Umbilical cord (tissue), 2 donors: ENCODE data around the gene GTF2A1L. TPM values are rescaled to one million over a fixed set of nuclear protein-coding genes. Genes with fewer than 3 reads are reported as not detected.
A peak's percentile ranks its signal among the peaks of the same experiment; 100 is the strongest.
"Not testable (repeated sequence)": the region's sequence is repeated elsewhere in the genome, so short reads cannot be mapped to it uniquely, and the experiment has no call there.

Source experiments
- DNase-seq: peaks from one replicate; pipeline ENCODE4 v3.0.0-alpha.2; 2015; ENCODE audit warnings: low spot score
- total RNA-seq: library from RNA; depleted of rRNA; stranded (reverse); fragments of >200 nt; gene quantifications from one replicate; pipeline ENCODE4 v1.2.3, GENCODE V29; 2014; ENCODE audit warnings: low replicate concordance; ENCODE audit not compliant: insufficient read depth

Gene GTF2A1L
- total RNA-seq, 1 donor from 2014 or later, result 99.9 TPM

DNA sequence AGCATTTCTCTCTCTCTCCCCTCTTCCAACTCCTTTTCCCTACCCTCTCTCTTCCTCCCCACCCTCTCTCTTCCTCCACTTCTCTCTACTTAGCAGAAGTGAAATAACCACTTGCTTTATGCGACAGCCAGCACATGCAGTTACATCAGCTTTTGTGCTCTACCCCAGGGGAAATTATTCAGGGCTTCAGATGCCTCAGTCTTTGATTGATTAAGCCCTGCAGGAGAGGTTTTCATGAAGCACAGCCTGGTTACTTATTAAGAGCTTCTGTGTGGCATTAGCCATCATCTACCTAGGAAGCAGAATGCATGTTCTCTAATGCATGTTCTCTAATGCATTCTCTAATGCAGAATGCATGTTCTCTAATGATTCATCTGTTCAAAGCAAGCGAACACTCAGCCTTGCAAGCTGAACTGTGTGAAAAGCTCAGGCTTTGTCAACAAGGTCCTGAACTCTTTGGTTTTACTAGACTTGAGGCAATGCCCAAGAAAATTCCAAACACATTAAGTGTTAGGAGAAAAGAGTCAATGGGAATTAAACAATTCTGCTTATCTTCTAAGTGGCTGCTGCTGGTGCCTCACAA is 81.8 kb downstream of the GTF2A1L start:
- peak; percentile 25 for DNase-seq

DNA sequence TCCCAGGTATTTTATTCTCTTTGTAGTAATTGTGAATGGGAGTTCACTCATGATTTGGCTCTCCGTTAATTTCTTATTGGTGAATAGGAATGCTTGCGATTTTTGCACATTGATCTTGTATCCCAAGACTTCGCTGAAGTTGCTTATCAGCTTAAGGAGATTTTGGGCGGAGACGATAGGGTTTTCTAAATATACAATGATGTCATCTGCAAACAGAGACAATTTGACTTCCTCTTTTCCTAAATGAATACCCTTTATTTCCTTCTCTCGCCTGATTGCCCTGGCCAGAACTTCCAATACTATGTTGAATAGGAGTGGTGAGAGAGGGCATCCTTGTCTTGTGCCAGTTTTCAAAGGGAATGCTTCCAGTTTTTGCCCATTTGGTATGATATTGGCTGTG is 86.0 kb downstream of the GTF2A1L start:
- DNase-seq, result not testable (repeated sequence)

DNA sequence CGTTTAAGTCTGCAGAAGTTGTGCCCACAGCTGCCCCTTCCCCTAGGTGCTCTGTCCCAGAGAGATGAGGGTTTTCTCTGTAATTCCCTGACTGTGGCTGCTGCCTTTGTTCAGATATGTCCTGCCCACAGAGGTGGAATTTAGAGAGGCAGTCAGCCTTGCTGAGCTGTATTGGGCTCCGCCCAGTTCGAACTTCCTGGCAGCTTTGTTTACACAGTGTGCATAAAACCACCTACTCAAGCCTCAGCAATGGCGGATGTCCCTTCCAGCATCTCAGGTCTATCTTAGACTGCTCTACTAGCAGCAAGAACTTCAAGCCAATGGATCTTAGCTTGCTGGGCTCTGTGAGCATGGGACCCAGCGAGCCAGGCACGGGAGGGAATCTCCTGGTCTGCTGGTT is 89.8 kb downstream of the GTF2A1L start:
- DNase-seq, result no peak

DNA sequence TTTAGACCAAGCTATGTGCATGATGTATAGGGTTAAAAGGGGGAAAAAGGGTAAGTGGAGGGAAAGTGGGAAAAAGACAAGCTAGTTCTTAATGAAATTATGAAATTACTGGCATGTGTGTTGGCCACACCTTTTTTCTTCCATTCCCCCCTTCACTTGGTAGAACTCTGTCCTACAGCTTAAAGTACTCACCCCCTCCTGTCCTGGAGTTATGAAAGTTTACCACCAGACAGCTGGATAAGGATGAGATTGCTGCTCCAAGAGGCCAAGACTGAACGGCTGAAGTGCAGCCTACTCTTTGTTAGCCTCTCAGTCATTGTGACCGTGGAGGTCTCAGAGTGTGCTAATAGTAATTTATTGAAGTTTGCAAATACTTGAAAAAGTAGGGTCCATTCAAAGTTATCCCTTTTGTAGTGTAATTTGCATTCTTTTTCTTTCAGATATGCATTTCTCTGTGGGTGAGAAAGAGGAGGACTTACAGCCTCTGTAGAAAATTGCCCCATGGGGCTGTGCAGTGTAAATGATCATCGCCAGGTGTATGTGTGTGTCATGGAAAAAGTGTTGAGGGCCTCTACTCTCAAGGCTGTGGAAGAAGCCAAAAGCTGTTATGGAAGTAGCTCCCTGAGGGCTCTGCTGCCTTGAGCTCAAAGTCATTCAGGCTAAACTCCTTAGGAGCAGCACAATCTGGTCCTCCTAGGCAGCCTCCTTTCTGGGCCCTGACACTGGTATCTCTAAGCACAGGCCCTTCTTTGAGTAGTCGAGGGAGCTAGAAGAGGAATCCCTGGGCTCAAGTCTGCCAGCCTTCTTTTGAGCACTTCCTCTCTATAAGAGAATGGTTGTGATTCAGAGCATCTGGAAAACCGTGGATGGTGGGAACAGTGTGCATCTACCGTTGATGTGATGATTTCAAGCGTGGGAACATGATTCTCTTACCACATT is 91.7 kb downstream of the GTF2A1L start:
- DNase-seq, result no peak

DNA sequence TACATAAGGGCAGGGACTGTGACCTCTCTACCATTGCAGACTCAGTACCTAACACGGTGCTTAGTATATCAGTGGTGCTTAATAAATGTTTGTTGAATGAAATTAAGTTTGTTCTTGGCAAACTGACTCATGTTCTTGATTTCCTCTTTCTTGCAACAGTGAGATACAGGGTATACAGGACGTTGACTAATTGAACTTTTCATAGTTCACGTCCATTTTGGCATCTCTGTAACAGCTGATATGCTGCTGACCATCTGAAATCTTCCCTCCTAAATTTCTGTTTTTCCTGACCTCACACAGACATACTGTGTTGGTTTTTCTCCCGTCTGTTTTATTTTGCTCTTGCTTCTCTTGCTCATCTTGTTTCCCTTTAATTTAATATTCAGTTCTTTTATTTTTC is 93.7 kb downstream of the GTF2A1L start:
- no peak for DNase-seq

DNA sequence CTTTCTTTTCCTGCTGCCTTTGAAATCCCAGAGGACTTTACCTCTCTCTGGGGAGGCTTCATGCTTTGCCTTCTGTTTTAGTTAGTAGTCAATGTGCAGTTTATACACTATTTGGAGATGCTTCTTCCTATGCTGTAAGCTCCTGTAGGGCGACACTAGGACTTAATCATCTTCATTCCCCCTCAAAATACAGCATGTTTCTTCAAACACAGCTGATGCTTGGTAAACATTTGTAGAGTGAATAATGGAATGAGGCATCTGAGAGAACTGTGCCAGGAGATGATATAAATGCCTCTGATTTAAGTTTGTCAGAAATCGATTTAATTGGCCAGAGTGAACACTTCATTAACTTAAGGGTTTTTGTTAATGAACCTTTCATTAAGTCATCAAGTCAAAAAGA is 94.5 kb downstream of the GTF2A1L start:
- DNase-seq, result no peak

DNA sequence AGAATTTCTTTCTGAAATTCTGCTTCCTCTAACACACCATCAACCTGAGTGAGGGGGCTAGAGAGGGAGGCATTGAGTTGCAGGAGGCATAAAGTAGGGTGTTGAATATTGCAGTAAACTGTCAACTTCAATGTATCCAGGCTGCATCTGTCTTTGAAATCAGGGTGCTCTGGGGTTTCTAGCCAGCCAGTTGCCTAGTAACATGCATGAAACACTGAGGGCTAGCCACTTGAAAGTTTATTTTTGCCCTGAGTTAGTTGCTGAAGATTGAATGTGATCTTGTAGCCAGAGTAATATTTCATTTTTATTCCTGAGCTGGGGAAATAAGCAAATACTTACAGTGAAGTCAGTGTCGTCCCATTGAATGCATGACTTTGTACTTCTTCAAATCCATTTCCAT is 96.0 kb downstream of the GTF2A1L start:
- no peak for DNase-seq

DNA sequence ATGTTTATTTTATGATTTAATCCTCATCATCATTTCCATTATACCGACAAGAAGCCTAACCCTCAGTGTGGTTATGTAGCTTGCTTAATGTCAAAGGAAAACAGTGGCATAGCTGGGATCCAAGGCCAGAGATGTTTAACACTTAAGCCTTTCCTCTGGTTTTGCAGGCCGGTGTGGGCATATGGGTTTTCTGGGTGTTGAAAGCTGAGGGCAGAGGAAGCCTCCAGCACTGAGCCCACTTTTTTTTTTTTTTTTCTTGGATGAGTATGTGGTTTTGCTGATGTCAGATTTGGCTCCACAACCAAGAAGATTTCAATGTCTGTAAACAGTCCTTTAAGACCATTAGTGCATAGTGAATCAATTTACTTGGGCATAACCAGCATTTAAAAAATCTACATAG is 96.6 kb downstream of the GTF2A1L start:
- peak; percentile 80 for DNase-seq

DNA sequence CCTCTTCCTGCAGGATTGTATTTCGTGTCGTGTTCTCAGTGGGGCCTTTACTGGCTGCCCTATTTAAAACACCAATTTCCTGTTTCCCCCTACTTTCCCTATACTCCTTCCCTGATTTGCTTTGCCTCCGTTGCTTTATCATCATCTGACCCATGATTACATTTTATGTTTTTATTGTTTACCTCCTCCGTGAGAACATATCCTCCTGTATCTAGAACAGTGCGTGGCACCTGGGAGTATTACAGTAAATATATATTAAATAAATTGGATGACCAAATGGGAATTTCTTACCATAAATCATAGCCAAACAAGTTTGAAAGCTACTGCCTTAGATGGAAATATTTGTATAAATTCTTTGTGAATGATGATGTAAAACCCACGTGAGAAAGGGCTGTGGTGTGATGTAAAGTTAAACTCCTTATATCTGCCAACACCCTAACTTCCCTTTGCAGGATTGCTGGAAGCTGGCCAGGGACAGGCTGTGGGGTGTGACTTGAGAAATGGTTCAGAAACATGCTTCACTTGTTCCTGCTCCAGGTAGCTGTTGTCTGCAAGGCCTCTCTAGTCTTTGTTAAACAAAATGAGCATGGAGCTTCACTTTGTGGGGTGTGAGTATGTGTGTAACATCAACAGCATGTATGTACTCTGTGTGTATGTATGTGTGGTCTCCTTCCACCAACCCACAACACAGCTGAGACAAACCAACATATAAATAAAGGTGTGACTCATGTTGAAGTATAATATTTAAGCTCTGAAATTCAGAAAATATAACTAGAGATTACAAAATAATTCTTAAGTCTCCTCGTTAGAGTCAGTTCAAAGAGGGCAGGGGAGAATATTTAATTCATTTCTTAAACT is 97.6 kb downstream of the GTF2A1L start:
- DNase-seq, result peak; percentile 43

DNA sequence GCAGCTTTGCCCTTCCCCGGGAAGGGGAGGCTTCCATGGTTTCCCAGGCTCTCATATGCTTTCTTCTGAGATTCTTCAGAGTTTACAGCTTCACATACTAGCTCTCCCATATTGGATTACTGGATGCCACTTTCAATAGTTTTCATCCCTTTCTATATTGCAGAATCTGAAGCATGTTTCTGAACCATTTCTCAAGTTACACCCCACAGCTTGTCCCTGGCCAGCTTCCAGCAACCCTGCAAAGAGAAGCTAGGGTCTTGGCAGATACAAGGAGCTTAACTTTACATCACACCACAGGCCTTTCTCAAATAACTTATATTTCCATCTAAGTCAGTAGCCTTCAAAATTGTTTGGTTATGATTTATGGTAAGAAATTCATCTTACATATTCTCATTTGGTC is 98.3 kb downstream of the GTF2A1L start:
- DNase-seq, result no peak

DNA sequence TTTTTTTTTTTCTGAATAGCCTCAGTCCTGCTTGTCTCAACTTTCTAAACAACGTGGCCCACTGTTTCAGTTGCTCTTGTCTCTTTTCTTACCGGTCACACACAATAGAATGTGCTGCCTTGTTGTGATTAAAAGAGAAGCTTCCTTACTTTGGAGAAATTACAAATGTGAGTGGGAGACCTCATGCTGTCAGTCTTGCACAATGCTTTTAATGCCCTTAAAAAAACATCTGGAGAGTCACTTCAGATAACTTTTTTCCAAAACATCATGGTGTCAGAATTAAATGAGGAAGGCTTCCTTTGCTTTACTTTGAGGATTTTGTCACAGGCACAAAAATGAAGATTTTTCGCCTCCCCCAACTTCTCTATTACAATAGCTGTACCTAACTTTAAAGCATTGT is 100.2 kb downstream of the GTF2A1L start:
- DNase-seq, result no peak

DNA sequence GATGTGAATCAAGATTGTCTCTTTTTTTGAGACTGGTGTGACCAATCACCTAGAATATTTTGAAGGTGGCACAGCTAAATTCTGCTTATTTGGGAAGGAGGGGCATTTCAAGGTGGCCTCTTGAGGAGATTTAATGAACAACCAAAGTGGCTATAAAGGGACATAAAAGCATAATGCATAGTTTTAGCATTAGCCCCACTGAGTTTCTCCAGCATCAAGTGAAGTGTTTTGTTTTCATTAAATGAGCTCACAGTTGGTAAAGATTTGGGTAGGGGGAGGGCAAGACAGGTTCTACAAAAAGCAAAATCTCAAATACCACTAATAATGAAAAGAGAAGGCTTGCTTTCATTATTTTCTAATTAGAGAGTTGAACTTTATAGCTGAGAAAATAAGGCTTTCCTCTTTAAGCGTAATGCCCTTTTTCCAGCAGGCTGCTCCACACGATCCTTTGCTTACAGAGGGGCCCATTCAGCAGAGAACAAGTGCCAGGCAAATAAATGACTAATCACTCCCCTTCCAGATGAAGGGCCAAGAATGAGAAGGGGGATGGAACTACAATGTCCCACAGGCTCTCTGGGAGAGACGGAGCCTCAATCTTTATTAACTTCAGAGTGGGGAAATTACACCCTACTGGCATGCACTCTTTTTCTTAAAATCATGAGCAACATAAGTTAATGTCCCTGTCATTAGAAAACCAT is 102.0 kb downstream of the GTF2A1L start:
- no peak for DNase-seq

DNA sequence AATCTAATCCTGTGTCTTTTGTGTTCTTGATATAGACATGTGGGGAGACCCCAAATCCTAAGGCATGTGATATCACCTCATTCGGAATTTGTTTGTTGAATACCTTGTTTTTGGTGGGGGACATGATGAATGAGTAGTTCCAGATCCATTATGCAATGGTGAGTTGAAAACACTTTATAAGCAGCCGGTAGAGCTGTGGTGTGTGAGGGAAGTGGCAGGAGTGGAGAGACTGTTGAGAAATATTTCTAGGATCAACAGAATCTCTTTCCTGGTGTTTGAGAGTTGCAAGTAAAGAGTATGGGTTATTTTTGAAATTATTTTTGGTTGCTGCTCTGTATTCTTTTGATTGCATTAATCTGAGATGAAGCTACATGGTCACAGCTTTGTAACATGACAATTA is 103.5 kb downstream of the GTF2A1L start:
- DNase-seq, result no peak

DNA sequence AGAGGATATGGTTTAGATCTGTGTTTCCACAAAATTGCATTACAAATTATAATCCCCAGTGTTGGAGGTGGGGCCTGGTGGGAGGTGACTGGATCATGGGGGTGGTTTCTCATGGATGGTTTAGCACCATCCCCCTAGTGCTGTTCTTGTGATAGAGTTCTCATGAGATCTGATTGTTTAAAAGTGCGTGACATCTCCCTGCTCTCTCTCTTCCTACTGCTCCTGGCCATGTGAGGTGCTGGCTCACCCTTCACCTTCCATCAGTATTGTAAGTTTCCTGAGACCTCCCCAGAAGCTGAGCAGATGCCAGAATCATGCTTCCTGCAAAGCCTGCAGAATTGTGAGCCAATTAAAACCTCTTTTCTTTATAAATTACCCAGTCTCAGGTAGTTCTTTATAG is 104.7 kb downstream of the GTF2A1L start:
- DNase-seq, result no peak

DNA sequence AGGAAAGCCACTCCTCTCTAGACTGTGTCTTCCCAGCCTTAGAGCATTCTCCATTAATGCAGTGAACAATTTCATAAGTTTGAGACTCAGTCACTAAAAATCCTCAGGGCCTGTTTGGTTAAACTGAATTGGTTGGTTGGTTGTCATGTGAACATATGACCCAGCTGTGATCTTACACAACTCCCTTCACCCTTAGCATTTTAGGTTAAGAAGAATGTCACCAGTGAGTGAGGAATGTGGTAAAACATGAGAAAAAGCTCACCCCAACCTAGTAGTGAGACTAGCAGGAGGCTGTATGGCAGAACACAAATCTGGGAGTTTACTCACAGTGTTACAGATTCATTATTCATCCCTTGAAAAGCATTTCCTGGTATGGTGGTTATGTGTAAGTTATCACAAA is 105.5 kb downstream of the GTF2A1L start:
- peak; percentile 40 for DNase-seq

DNA sequence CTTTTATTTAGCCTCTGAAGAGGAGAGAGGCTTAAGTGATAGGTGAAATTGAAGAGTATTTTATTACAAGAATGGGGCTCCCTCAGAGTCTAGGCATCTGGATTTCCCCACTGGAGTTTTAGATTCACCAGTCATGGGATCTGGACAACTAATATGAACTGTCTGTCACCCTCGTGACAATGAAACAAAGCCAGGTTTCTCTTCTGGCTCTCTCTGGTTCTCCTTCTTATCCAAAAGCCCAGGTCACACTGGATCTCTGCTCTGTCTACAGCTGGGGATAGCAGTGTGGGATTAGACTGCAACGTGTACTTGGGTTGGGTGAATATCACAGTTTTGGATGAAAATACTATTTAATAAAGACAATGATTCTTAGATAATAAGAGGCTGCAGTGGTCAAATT is 106.6 kb downstream of the GTF2A1L start:
- DNase-seq, result no peak

DNA sequence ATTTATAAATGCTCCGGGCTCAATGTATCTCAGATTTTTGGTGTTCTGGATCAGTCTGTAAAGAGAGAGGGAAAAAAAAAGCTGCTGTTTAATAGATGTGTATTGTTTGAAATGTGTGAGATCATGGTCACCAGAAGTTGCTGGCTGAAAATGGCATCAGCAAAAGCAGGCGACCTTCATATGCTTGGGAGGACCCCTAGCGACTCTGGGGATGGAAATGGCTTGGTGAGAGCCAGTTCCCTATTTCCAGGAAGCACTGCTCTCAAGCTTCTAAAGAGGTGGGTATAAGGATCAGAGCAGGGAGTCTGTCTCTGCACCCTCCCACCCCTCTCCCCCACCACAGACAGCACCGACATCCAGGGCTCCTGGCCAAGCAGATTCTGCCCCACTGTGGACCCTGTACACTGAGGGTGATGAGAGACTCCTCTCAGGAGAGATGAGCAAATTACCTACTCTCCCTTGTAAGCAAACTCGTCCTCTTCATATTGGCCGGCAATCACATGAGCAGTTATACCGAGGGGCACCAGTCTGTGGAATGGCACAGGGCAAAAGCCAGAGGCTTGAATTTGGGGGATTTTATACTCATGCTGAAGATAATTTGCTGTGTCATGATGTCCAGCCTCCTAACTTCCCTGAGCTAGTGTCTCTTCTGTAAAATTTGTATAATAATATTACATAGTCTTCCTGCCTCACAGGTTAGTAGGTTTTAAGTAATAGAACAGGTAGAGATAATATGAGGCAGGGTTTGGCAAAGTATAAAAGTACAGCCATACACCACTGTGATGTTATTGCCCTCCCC is 108.2 kb downstream of the GTF2A1L start:
- DNase-seq, result no peak

DNA sequence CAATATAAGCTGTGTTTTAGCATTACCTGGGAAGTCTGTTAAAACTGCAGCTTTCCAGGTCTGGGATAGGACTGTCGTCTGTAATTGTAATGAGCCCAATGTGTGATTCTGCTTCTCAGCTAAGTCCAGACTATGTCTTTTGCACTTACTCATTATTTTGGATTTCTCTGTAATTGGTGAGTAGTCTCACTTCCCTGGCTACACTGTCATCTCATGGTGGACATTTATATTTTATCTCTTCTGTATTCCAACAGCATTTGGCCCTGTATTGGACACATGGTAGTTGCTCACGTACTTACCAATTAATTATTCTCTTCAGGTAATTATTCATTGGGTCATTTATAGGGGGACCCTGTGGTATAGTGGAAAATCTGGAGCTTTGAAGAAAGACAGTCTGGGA is 109.9 kb downstream of the GTF2A1L start:
- DNase-seq, result no peak

DNA sequence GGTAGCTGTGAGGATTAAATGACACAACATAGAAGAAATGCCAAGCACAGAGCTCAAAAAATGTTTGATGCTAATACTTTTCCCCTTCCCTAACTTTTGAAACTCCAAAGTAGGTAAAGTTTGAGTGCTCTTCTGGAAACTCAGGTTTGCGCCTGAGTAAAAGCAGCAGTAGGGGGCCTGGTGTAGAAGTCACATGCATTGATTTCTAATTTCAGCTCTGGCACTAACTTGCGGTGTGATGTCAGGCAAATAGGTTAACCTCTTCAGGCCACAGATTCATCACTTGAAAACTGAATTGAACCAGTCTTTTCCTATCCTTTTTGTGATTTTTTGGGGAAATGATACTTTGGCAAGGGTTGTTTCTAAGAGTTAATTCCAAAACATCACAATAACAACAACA is 110.6 kb downstream of the GTF2A1L start:
- no peak for DNase-seq

DNA sequence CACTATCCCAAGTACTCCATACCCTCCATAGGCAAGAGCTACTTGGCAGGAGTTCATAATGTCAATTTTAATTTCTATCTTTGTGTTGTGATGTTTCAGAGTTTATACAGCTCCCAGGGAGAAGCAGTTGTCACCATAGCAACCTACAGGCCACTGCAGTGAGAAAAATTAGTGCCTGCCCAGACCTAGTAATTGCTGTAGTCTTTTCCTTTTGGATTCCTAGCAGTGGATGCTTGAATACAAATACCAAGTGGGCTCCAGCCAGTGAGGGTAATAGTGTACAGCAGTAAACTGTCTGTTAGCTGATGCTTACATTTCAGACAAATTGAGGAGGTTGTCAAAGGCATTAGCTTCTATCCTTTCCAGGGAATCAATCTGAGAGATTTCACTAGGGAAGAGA is 111.2 kb downstream of the GTF2A1L start:
- DNase-seq, result no peak
